Medulla oblongata (tissue), 1 donor: ENCODE data around the gene GRK6.
"Not testable (repeated sequence)": the region's sequence is repeated elsewhere in the genome, so short reads cannot be mapped to it uniquely, and the experiment has no call there.

ENCODE experiments used
- DNase-seq: peaks from one replicate; pipeline ENCODE4 v3.0.0-alpha.2; 2015; ENCODE audit errors: extremely low spot score

The GRK6 gene

DNA sequence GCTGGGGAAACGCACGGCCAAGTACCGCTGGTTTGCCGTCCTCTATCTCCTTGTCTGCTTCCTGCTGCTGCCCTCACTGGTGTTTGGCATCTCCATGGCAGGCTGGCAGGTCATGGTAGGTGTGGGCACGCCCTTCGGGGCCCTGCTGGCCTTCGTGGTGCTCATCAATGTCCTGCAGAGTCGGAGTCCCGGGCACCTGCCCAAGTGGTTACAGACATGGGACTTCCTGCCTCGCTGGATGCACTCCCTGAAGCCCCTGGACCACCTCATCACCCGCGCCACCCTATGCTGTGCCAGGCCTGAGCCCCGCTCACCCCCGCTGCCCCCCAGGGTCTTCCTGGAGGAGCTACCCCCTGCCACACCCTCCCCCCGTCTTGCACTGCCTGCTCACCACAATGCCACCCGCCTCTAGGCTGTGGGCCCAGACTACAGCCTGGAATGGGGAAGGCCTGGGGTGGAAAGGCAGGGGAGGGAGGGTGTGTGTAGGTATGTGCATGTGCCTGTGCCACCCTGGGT, 28.5 kb upstream of the GRK6 start:
- no peak for DNase-seq

DNA sequence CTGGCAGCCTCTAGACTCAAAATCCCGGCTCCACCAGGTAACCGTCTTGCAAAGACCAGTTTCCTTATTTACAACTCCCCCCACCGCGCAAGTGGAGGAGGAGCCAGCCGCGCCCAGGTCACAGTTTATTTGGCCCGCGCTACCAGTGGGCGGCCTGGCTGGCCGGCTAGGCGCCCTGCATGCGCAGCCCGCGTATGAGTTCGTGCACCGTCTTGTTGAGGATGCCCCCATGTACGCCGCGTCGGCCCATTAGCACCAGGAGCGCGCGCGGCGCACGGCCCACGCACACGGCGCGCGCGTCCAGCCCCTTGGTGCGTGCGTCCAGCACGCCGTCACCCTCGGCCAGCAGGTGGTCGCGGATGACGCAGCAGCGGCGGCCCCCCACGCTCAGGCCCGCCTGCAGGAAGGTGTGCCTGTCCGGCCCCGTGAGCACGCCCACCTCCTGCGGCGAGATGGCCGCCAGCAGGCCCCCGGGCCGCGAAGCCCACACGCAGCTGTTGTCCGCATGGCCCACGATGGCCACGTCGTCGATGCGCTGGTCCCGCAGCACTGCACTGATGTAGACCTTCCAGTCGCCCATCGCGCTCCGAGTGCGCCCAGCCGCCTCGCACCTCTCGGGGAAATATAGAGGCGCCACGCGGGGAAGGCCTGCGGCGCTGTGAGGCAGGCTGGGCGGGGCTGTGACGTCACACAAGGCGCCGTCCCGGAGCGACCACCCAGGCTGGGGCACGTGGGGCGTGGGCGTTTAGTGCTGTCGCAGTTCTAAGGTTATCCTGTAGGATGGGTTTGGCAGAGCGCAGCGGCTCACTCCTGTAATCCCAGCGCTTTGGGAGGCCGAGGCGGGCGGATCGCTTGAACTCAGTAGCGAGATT, 26.2 kb upstream of the GRK6 start, which contains the start of gene PFN3:
Gene PFN3 (minus strand): TSS at position 665 of the 872 bp plus-strand sequence. CDS start 85 bp downstream, at position 580.
- DNase-seq: no peak

- DNase-seq: no peak
Measured at GRCh38 chr5:177402271-177403043, 24.0 kb upstream of the GRK6 start.

DNA sequence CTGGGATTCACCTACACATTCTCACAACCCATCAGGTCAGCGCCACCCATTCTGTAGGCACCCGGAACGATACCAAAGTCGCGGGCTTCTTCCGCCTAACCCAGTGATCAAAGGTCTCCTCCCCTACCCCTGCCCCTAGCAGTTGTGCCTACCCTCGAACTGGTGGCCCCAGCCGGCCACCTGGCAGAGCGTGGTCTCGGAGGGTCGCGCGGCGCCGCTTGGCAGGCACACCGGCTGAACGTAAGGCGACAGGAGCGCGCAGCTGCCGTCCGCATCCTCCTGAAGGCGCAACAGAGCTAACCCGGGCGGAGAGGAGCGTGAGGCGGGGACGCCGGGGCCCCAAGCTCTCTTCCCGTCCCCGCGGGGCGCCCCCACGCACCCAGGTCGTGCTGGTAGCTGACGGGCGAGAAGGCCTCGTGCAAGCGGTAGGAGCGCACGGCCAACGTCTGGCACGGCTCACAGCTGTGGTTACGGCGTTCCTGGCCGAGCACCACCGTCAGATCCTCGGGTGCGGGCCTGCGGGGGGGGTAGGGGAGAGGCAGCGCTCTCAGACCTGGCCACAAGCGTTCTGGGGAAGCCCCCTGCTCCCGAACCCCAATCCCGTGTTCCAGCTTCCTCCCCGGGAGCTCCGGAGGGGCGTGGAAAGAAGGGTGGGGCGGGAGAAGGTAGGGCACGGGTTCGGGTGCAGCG, 23.2 kb upstream of the GRK6 start:
- DNase-seq: no peak

- DNase-seq: peak; percentile 69
Measured at GRCh38 chr5:177403792-177404640, 22.5 kb upstream of the GRK6 start.

DNA sequence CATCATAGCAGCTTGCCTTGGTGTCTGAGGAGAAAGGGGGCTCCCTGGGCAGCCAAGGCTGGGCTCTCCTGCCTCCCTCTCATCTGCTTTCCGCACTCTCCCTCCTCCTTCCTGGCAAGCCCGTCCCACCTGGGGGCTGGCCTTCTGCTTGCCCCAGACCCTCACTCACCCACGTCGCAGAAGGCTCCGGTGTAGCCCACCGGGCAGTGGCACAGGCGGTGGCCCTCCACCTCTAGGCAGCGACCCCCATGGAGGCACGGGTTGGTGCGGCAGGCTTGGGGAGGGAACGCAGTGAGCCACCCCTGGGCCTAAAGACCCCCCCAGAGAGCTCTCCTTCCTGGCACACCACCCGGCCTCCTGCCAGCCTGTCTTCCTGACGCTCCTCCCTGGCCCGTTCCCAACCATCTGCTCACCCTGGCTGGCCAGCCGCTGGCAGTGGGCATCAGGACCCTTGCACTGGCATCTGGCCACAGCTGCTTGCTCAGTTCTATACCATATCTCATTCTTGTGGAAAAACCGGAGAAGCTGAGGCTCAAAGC, 21.8 kb upstream of the GRK6 start:
- DNase-seq: no peak

DNA sequence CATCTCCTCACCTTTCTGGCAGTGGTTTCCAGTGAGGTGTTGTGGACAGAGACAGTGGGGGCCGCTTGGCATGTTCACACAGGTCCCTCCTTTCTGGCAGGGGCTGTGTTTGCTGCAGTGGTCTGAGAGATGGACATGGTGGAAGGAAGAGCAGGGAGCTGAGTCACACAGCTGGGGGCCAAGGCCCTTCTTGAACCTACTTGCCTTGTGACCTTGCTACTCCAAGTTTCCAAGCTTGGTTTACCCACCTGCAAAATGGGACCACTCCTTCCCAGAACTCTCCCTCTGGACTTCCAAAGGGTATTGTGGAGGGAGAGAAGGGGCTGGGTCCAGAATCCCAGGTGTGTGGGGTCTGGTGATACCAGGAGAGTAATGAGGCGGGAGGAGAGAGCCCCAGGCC, 21.2 kb upstream of the GRK6 start:
- DNase-seq: no peak

- DNase-seq: peak; percentile 21
Measured at GRCh38 chr5:177405805-177406204, 20.7 kb upstream of the GRK6 start.

DNA sequence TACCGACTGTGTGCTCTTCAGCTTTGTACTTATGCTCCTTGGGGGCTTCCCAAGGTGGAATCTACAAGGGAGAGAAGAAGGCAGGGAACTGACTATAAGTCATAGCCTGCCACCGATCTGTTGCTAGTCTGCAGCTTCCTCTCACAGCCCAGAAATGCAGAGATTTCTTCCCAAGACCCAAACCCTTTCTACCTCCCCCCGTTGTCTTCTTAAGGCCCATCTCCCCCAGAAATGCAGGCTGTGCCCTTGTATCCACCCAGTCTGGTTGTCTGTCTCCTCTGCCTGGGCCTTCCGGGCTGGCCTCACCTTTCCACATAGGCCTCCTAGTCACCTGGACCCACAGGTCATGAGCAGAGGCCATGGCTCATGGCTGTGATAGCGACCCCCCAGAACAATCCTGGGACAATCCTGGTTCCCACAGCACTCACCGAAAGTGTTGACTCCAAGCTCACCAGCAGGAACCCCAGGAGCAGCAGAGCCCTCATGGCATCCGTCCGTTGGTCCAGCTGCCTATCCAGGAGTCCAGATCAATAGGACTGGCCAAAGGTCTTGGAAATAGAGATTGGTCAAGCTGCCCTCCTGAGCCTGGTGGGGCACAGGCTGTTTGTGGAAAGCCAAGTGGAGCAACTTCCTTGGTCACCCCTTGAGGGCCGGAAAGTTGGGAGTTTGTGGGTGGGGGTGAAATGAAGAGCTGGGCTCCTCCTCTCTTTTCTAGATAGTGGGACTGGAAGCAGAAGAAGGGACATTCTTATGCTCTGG, 17.3 kb upstream of the GRK6 start, which contains the start of gene F12:
Gene F12 (minus strand): TSS at position 522 of the 759 bp plus-strand sequence. CDS start 37 bp downstream, at position 485.
- DNase-seq: no peak

DNA sequence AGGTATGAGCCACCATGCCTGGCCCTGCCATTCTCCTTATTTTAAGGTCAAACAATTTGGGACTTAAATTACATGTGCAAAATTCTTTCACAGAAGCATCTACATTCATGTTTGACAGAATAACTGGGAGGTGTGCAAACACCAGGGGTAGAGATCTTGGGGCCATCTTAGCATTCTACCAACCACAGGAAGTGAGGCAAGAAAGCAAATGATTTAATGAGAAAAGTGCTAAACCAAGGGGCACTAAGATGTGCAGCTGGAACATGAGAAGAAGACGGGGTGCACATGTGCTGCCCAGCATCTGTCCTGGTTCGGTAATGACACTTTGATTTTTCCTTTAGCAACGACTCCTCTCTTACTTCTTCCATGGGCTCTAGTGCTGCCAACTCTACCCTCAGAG, 15.9 kb upstream of the GRK6 start:
- DNase-seq: no peak

DNA sequence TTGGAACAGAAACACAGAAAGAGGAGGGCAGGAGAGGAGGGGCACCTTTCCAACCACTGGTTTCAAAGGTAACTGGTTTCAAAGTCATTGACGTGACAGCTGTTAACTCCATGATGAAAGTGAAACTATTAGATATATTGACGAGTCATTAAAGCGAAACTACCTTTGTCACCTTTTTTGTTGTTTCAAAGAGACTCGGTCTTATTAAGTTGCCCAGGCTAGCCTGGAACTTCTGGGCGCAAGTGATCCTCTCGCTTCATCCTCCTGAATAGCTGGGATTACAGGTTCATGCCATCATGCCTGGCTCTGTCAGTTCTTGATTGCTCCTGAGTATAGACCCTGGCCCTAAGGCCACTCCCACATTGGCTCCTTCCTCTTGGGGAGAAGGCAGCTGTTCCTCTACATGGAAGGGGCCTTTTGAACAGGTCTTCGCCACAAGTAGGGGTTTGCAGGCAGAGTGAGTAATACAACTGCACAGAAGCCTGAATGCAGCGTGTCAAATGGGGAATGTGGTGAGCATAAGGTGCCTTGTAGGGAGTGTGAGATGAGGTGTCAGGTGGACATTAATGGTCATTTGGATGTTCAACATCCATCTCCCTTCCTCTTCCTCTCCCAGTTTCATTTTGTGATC, 13.8 kb upstream of the GRK6 start:
- DNase-seq: no peak

- DNase-seq: no peak
Measured at GRCh38 chr5:177414481-177414880, 12.0 kb upstream of the GRK6 start.

DNA sequence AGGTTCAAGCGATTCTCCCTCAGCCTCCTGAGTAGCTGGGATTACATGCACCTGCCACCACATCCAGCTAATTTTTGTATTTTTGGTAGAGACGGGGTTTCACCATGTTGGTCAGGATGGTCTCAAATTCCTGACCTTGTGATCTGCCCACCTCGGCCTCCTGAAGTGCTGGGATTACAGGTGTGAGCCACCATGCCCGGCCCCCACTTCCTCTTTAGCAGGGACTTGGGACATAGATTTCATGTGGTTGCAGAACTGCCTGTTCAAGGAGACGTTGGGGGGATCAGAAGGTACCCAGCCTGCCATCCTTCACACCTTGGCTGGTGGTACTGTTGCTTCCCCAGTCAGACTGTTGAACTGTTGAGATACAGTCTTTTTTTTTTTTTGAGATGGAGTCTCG, 9.4 kb upstream of the GRK6 start:
- not testable (repeated sequence) for DNase-seq

DNA sequence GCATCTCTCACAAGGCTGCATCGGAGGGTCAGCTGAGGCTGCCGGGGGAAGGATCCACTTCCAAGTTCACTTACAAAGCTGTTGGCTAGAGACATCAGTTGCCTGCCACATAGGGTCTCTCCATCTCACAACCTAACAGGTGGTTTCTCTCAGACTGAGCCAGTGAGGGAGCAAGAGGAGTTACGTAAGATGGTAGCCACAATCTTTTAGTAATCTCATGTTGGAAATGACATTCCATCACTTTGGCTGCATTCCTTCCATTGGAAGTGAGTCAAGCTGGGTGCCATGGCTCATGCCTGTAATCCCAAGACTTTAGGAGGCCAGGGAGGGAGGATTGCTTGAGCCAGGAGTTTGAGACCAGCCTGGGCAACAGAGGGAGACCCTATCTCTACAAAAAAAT, 7.4 kb upstream of the GRK6 start:
- no peak for DNase-seq

- DNase-seq: not testable (repeated sequence)
Measured at GRCh38 chr5:177420472-177420871, 6.0 kb upstream of the GRK6 start.

GRCh38 chr5:177421062-177421798, 5.2 kb upstream of the GRK6 start:
- no peak for DNase-seq

DNA sequence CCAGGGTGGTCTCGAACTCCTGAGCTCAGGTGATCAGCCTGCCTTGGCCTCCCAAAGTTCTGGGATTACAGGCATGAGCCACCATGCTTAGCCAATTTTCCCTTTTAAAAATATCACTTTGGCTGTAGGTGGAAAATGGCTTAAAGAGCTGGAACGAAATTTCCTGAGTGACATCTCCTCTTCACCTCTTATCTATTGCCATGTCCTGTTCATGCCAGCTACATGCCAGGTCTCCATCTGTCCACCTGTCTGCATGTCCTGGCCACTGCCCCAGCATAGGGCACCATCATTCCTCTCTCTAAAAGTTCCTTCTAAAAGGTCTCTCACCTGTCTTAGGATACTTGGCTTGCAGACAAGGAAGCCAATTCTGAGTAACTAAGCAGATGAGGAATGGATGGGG, 2.8 kb upstream of the GRK6 start:
- no peak for DNase-seq

GRCh38 chr5:177425196-177425800, 1.2 kb upstream of the GRK6 start:
- DNase-seq: peak; percentile 36
